H1 (cell line): ENCODE results near the gene TMBIM4. TPM values are rescaled to one million over a fixed set of nuclear protein-coding genes. Genes with fewer than 3 reads are reported as not detected.

Experiments used
- CTCF ChIA-PET: fragments of 300-600 bp; sonication (Branson Sonifier 250); formaldehyde crosslinking; loops from one replicate; lab custom pipeline; 2021; ENCODE audit not compliant: partially characterized antibody; lab: Charles Lee
- POLR2A ChIA-PET: fragments of 300-600 bp; sonication (Branson Sonifier 250); formaldehyde crosslinking; loops from one replicate; lab custom pipeline; 2021; ENCODE audit warnings: inconsistent platforms; ENCODE audit not compliant: partially characterized antibody; lab: Charles Lee
- DNase-seq, 2 experiments: peaks; one replicate each; pipeline versions ENCODE4 v3.0.0 to v3.0.0-alpha.2; 2010 to 2022; ENCODE audit warnings: low spot score in 2 of 2, low read depth in 1 of 2, mixed read lengths in 1 of 2
- FAIRE-seq: peaks from 2 replicates; lab custom pipeline; 2011; peaks lifted over from hg19 to GRCh38; lab: Jason Lieb, UNC
- H2AFZ ChIP-seq: 2 replicates; pipeline ENCODE4 v1.8.1; 2012; ENCODE audit warnings: low read length, inconsistent platforms
- H2AK5ac ChIP-seq: 2 replicates; pipeline ENCODE4 v1.6.1; 2013; ENCODE audit warnings: low read depth, low read length
- H2BK120ac ChIP-seq: replicated peaks from 2 replicates; pipeline ENCODE3; 2013; ENCODE audit warnings: low read depth, low read length, inconsistent platforms
- H2BK12ac ChIP-seq: 2 replicates; pipeline ENCODE4 v1.6.1; 2013; ENCODE audit warnings: low read depth, low read length
- H2BK15ac ChIP-seq: 2 replicates; pipeline ENCODE4 v1.6.1; 2013; ENCODE audit warnings: low read length
- H2BK20ac ChIP-seq: 2 replicates; pipeline ENCODE4 v1.6.1; 2013; ENCODE audit warnings: low read length
- H2BK5ac ChIP-seq: 2 replicates; pipeline ENCODE4 v1.6.1; 2013; ENCODE audit warnings: low read depth, low read length
- H3K14ac ChIP-seq: 2 replicates; pipeline ENCODE4 v1.6.1; 2013; ENCODE audit warnings: inconsistent platforms; ENCODE audit not compliant: insufficient read length
- H3K18ac ChIP-seq: 2 replicates; pipeline ENCODE4 v1.6.1; 2013; ENCODE audit warnings: low read length; ENCODE audit errors: extremely low read depth
- H3K23ac ChIP-seq: 2 replicates; pipeline ENCODE4 v1.6.1; 2013; ENCODE audit warnings: inconsistent platforms; ENCODE audit not compliant: insufficient read length
- H3K23me2 ChIP-seq: 2 replicates; pipeline ENCODE4 v1.6.1; 2013; ENCODE audit warnings: low read depth, low read length
- H3K27ac ChIP-seq: 2 replicates; pipeline ENCODE4 v1.6.1; 2011; ENCODE audit warnings: low read depth, low read length, inconsistent platforms
- H3K27me3 ChIP-seq, 4 experiments: replicated peaks in 1 of 4; 1 replicate in 1 of 4; 2 replicates in 3 of 4; pipeline versions ENCODE4 v1.6.1 to v1.8.1; 2011 to 2013; ENCODE audit warnings: low read length in 3 of 4, mild to moderate bottlenecking in 3 of 4, inconsistent platforms in 2 of 4, mixed read lengths in 2 of 4, moderate library complexity in 1 of 4; ENCODE audit not compliant: control insufficient read depth in 3 of 4, insufficient read depth in 3 of 4; ENCODE audit errors: extremely low read depth in 1 of 4
- H3K36me3 ChIP-seq, 4 experiments: 2 replicates each; pipeline versions ENCODE4 v1.6.1 to v1.8.1; 2011 to 2013; ENCODE audit warnings: mild to moderate bottlenecking in 4 of 4, low read length in 3 of 4, moderate library complexity in 2 of 4, control low read depth in 1 of 4, inconsistent platforms in 1 of 4; ENCODE audit not compliant: insufficient read depth in 4 of 4, control insufficient read depth in 2 of 4
- H3K4ac ChIP-seq: replicated peaks from 2 replicates; pipeline ENCODE3; 2013; ENCODE audit warnings: low read length, low read depth, mixed read lengths, inconsistent platforms; ENCODE audit not compliant: insufficient read length
- H3K4me1 ChIP-seq, 4 experiments: replicated peaks in 1 of 4; 1 replicate in 1 of 4; 2 replicates in 3 of 4; pipeline versions ENCODE4 v1.6.1 to v1.8.1; 2011 to 2013; ENCODE audit warnings: low read length in 3 of 4, inconsistent platforms in 2 of 4, mixed read lengths in 1 of 4; ENCODE audit not compliant: insufficient read depth in 4 of 4, control insufficient read depth in 3 of 4
- H3K4me2 ChIP-seq, 2 experiments: 2 replicates each; pipeline versions ENCODE4 v1.6.1 to v1.8.1; 2011 to 2013; ENCODE audit warnings: low read depth in 2 of 2, low read length in 2 of 2, control low read depth in 1 of 2, inconsistent platforms in 1 of 2, mild to moderate bottlenecking in 1 of 2; ENCODE audit not compliant: insufficient read depth in 1 of 2
- H3K4me3 ChIP-seq, 4 experiments: fragments of 200-600, 300-600 bp in 1 of 4; sonication (generic), shearing (Covaris generic), sonication (Bioruptor Twin) in 1 of 4; 2 replicates each; pipeline versions ENCODE4 v1.5.1 to v1.8.1; 2011 to 2016; ENCODE audit warnings: low read length in 4 of 4, low read depth in 3 of 4, control low read depth in 2 of 4, inconsistent platforms in 2 of 4, mild to moderate bottlenecking in 2 of 4, mixed read lengths in 1 of 4, moderate library complexity in 1 of 4; ENCODE audit not compliant: insufficient read depth in 2 of 4; ENCODE audit errors: extremely low read depth in 1 of 4
- H3K56ac ChIP-seq: replicated peaks from 2 replicates; pipeline ENCODE3; 2013; ENCODE audit warnings: low read depth, mild to moderate bottlenecking, mixed read lengths, low read length, inconsistent platforms; ENCODE audit not compliant: insufficient read length
- H3K79me1 ChIP-seq: 2 replicates; pipeline ENCODE4 v1.6.1; 2013; ENCODE audit warnings: low read depth, low read length, control low read depth
- H3K79me2 ChIP-seq, 2 experiments: 2 replicates each; pipeline versions ENCODE4 v1.6.1 to v1.8.1; 2012 to 2013; ENCODE audit warnings: low read length in 2 of 2, mild to moderate bottlenecking in 2 of 2, inconsistent platforms in 1 of 2; ENCODE audit not compliant: insufficient read depth in 2 of 2, control insufficient read depth in 1 of 2
- H3K9ac ChIP-seq, 4 experiments: replicated peaks in 1 of 4; 1 replicate in 1 of 4; 2 replicates in 3 of 4; pipeline versions ENCODE4 v1.6.1 to v1.8.1; 2011 to 2013; ENCODE audit warnings: low read depth in 3 of 4, low read length in 3 of 4, control low read depth in 2 of 4, mild to moderate bottlenecking in 2 of 4, moderate library complexity in 2 of 4, inconsistent platforms in 1 of 4; ENCODE audit errors: extremely low read depth in 1 of 4
- H3K9me3 ChIP-seq, 2 experiments: 2 replicates each; pipeline versions ENCODE4 v1.6.1 to v1.8.1; 2012 to 2013; ENCODE audit warnings: mild to moderate bottlenecking in 2 of 2, moderate library complexity in 2 of 2, control low read depth in 1 of 2, inconsistent platforms in 1 of 2, low read depth in 1 of 2, low read length in 1 of 2, mixed read lengths in 1 of 2; ENCODE audit not compliant: insufficient read depth in 2 of 2
- H4K20me1 ChIP-seq, 2 experiments: replicated peaks in 1 of 2; 2 replicates each; pipeline versions ENCODE3 to v1.8.1; 2011 to 2013; ENCODE audit warnings: inconsistent platforms in 2 of 2, low read length in 2 of 2, mild to moderate bottlenecking in 1 of 2; ENCODE audit not compliant: insufficient read depth in 2 of 2, control insufficient read depth in 1 of 2
- H4K5ac ChIP-seq: 2 replicates; pipeline ENCODE4 v1.6.1; 2013; ENCODE audit warnings: low read length, low read depth, mixed read lengths, inconsistent platforms; ENCODE audit not compliant: insufficient read length
- H4K8ac ChIP-seq: 2 replicates; pipeline ENCODE4 v1.8.0; 2013; ENCODE audit warnings: mild to moderate bottlenecking, moderate library complexity, low read length, inconsistent platforms; ENCODE audit not compliant: insufficient read depth; ENCODE audit errors: extremely low read depth
- H4K91ac ChIP-seq: replicated peaks from 2 replicates; pipeline ENCODE3; 2013; ENCODE audit warnings: low read length, mixed read lengths, inconsistent platforms; ENCODE audit not compliant: insufficient read length
- CBX5 ChIP-seq: fragments of 300-800, 300-1000 bp; sonication (generic); IDR thresholded peaks from 2 replicates; pipeline ENCODE4 v1.7.1; 2016; ENCODE audit warnings: antibody characterized with exemption, low read length, low read depth
- SUZ12 ChIP-seq: fragments of 200-600 bp; sonication (generic); IDR thresholded peaks from 2 replicates; pipeline ENCODE4 v1.6.1; 2012; ENCODE audit warnings: mild to moderate bottlenecking, inconsistent platforms, low read length, moderate library complexity, mixed read lengths
- TAF7 ChIP-seq: optimal IDR thresholded peaks from 2 replicates; pipeline ENCODE3; 2011; ENCODE audit warnings: low read depth, mild to moderate bottlenecking, inconsistent platforms, low read length, moderate library complexity, borderline replicate concordance
- WGBS, 2 experiments: shearing (Covaris generic) in 1 of 2; methylation state at CpG; one replicate each; pipeline versions ENCODE4 v1.1.6 to v1.1.7; 2013 to 2015; ENCODE audit warnings: low lambda C conversion rate in 2 of 2, mixed read lengths in 2 of 2, inconsistent platforms in 1 of 2, low coverage in 1 of 2, missing lambda C conversion rate in 1 of 2; ENCODE audit not compliant: insufficient replicate concordance in 2 of 2, insufficient coverage in 1 of 2, insufficient read length in 1 of 2; ENCODE audit errors: extremely low coverage in 1 of 2, missing lambda C conversion rate in 1 of 2; 5-methylcytosine and 5-hydroxymethylcytosine counted together
- polyA plus RNA-seq, 7 experiments: library from polyadenylated mRNA; depleted of rRNA in 3 of 7; stranded (reverse) in 5 of 7; unstranded in 2 of 7; fragments of >200 nt in 5 of 7; fragments of 200-250 nt in 2 of 7; gene quantifications; 1 replicate in 5 of 7; 2 replicates in 1 of 7; 4 replicates in 1 of 7; pipeline versions ENCODE4 v1.2.1 to v1.2.3, GENCODE V29; 2011 to 2013; ENCODE audit warnings: missing spikeins in 2 of 7, mixed read lengths in 2 of 7
- total RNA-seq: library from RNA; stranded (reverse); fragmentation: NEBNext Ultra II Directional; extraction: Animal tissue kit (Norgen Biotek cat#: 25700); gene quantifications from 2 replicates; pipeline ENCODE4 v1.2.1, GENCODE V29; 2021

Gene TMBIM4
- total and polyA plus RNA-seq, 2 of the 8 experiments (the other 6 are each of a cell fraction or from before 2014, with no cell fraction given) = 12.8 to 46.6 TPM

DNA sequence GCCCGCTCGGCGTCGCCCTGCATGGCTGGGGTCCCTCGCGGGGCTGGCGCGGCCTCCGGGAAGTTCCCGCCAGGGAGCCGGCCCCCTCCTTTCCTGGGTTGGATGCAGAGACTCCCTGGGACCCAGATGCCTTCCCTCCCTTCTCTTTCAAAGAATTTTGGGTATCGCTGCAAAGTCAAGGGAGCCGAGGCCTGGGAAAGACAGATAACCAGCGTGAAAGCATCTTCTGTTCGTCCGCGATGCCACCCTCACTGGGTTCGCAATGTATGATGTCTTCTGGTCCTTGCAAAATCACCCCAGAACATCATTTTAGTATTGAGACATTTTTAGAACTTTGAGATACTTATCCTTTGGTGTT, 19.7 kb upstream of the TMBIM4 start:
- POLR2A ChIA-PET = interaction anchor here (0.6 to 1.1 kb wide), 2 partner anchors 23 to 34 kb away, joined by 3 to 4 read pairs; no protein-coding TSS in a partner anchor
- no peak overlapping the region for H4K5ac ChIP-seq
- no peak overlapping the region for H3K18ac ChIP-seq
- no peaks in the 10 kb centered on the region for H3K79me1 ChIP-seq
- H2BK20ac ChIP-seq = no peak overlapping the region
- H2AK5ac ChIP-seq = no peak overlapping the region
- H3K14ac ChIP-seq = no peak overlapping the region
- peaks cover 9 to 29% (median 25%) of the 10 kb centered on the region in 4 experiments for H3K27me3 ChIP-seq
- CTCF ChIA-PET = interaction anchor here (0.9 to 1.0 kb wide), 2 partner anchors 20 to 219 kb away, joined by 3 to 4 read pairs; no protein-coding TSS in a partner anchor
- H2BK15ac ChIP-seq = no peak overlapping the region
- H2AFZ ChIP-seq = no peak overlapping the region; the same call in 1 of the 2 replicates
- H3K4me3 ChIP-seq = peak overlapping the region; percentile 28 to 59 (median 41)
- H4K91ac ChIP-seq = no peak overlapping the region
- peak overlapping the region in 1 of 4 experiments; percentile 4; a peak in 1 of 7 replicates for H3K9ac ChIP-seq
- no peak for FAIRE-seq
- H2BK5ac ChIP-seq = no peak overlapping the region
- H3K23me2 ChIP-seq = peaks cover 7% of the 10 kb centered on the region; the same call in 1 of the 2 replicates
- H4K8ac ChIP-seq = no peak overlapping the region
- H3K79me2 ChIP-seq = no peaks in the 10 kb centered on the region
- no peak overlapping the region for H3K56ac ChIP-seq
- no peaks in the 10 kb centered on the region for H3K9me3 ChIP-seq
- H2BK12ac ChIP-seq = no peak overlapping the region
- no peak overlapping the region for H3K4ac ChIP-seq
- TF ChIP-seq TAF7 = no peak
- peak; percentile 54 for TF ChIP-seq SUZ12
- TF ChIP-seq CBX5 = no peak
- H3K36me3 ChIP-seq = no peaks in the 10 kb centered on the region
- WGBS, 2 experiments = 28% methylated on average over 7 of the region's 18 CpGs; no CpG with 5 or more reads in 1 of the 2 experiments
- no peaks in the 10 kb centered on the region for H4K20me1 ChIP-seq
- H3K4me2 ChIP-seq = peak overlapping the region; percentile 70 to 92
- H3K23ac ChIP-seq = no peak overlapping the region
- H3K27ac ChIP-seq = no peak overlapping the region
- DNase-seq = no peak
- H3K4me1 ChIP-seq = peaks cover 0 to 4% (median 1%) of the 10 kb centered on the region in 4 experiments; a peak in 3 of 7 replicates
- no peak overlapping the region for H2BK120ac ChIP-seq
